Activated CD8-positive, alpha-beta memory T cell treated with anti-CD3 and anti-CD28 coated beads for 1 hour (primary cell): ENCODE results near the gene CSN3.

Source experiments
- DNase-seq, 2 donors: peaks; one replicate each; pipeline ENCODE4 v3.0.0-alpha.2; 2020; ENCODE audit warnings: low read depth in 1 of 2; ENCODE audit errors: extremely low read depth in 1 of 2

Gene CSN3

GRCh38 chr4:70291341-70291740 is 48.9 kb downstream of the CSN3 start:
- DNase-seq, result no peak

DNA sequence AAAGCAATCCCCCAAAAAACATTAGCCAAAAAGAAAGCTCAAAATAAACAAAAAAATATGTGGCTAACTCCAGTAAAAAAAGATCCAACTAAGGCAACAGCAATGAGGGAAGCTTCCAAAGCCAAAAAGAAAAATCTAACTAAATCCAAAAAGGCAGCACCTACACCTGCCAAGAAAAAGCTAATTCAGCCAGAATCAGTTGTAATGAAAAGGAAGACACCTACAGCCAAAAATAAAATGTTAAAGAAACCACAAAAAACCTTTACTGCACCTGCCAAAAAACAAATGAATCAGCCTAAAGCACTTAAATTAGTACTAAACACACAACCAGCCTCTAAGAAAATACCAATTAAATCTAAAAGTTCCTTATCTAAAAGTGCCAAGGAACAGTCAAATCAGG is 55.2 kb downstream of the CSN3 start:
- DNase-seq, result no peak

DNA sequence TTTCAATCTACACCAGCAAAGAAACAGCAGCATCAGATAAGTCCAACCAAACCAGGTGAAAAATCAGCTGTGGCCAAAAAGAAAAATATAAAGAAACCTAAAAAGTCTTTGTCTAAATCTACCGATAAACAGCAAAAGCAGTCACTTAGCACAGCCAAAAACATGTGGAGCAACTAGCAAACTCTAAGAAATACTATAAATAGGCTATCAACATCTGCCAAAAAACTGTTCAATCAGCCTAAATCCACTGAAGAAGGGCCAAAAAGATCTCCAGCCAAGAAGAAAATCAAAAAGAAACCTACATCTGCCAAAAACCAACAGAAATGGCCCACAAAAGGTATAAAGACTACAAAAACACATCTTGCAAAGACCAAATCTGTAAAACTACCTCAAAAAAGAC is 55.7 kb downstream of the CSN3 start:
- DNase-seq, result no peak

- DNase-seq, result no peak
Observed at GRCh38 chr4:70299643-70300042, 57.2 kb downstream of the CSN3 start.

GRCh38 chr4:70300215-70300614 is 57.8 kb downstream of the CSN3 start:
- no peak for DNase-seq
